ENCODE measurements around the gene ACTL6B. TPM values are rescaled to one million over a fixed set of nuclear protein-coding genes. Genes with fewer than 3 reads are reported as not detected.
A peak's percentile ranks its signal among the peaks of the same experiment; 100 is the strongest.

Gene ACTL6B
- total and polyA plus RNA-seq, 2 of the 13 experiments (the other 11 are each of a cell fraction or from before 2014, with no cell fraction given) = not detected

- FAIRE-seq (no peak), DNase-seq (ENCODE audit: low spot score) (no peak), ATAC-seq (no peak)
- Histone ChIP-seq H3K4me3 (replicated peaks in 1 of 3; ENCODE audit: insufficient read depth in 1 of 3, low read depth in 2 of 3, low read length in 3 of 3) (no peak overlapping the region), H3K4me1 (ENCODE audit: insufficient read depth, low read length) (peaks cover 38% of the 10 kb centered on the region), H3K79me2 (ENCODE audit: insufficient read depth, low read length) (peaks cover 9% of the 10 kb centered on the region), H4K20me1 (ENCODE audit: insufficient read depth, low read length) (peaks cover 8% of the 10 kb centered on the region; the same call in 1 of the 2 replicates), H3K27me3 (ENCODE audit: control insufficient read depth in 1 of 2, insufficient read depth in 2 of 2, low read length in 2 of 2) (peaks cover 0 to 4% of the 10 kb centered on the region in 2 experiments; a peak in 2 of 5 replicates), H3K9ac (ENCODE audit: insufficient read depth, low read depth, low read length) (no peak overlapping the region), H3K4me2 (ENCODE audit: low read depth, low read length) (no peak overlapping the region), H3K27ac (ENCODE audit: extremely low read length, insufficient read depth, low read length) (no peak overlapping the region), H3K9me3 (ENCODE audit: low read length) (no peaks in the 10 kb centered on the region), H2AFZ (ENCODE audit: low read length) (no peak overlapping the region), H3K36me3 (replicated peaks in 1 of 2; ENCODE audit: control insufficient read depth in 1 of 2, insufficient read depth in 2 of 2, low read length in 2 of 2) (peaks cover 14 to 29% of the 10 kb centered on the region in 2 experiments; a peak in 4 of 5 replicates)
- CTCF ChIA-PET (ENCODE audit: low intra/inter-chr PET ratio, low total read pairs) = no interaction called here
- WGBS (ENCODE audit: low lambda C conversion rate) = 93% methylated on average over 19 of the region's 23 CpGs
- POLR2A ChIA-PET = interaction anchor here (1.0 to 1.8 kb wide), 4 partner anchors 28 to 247 kb away, joined by 3 to 6 read pairs (median 3); partner anchors contain the start of genes MEPCE, MOSPD3 and POP7
- in situ Hi-C loops (cut with HindIII; ENCODE audit: extremely low pct_ligation_motif_present, low pct_unique_long_range_greater_than_20kb) = no loop called here
- intact Hi-C loops (cut with micrococcal nuclease; ENCODE audit: unreplicated experiment) = no loop called here
- BruUV-seq (replicated peaks) = no TSS peak
- TF ChIP-seq CHCHD3 (CRISPR knock-in tag; IDR thresholded peaks at IDR 0.05) = no peak
- TF ChIP-seq, protein P1, sequence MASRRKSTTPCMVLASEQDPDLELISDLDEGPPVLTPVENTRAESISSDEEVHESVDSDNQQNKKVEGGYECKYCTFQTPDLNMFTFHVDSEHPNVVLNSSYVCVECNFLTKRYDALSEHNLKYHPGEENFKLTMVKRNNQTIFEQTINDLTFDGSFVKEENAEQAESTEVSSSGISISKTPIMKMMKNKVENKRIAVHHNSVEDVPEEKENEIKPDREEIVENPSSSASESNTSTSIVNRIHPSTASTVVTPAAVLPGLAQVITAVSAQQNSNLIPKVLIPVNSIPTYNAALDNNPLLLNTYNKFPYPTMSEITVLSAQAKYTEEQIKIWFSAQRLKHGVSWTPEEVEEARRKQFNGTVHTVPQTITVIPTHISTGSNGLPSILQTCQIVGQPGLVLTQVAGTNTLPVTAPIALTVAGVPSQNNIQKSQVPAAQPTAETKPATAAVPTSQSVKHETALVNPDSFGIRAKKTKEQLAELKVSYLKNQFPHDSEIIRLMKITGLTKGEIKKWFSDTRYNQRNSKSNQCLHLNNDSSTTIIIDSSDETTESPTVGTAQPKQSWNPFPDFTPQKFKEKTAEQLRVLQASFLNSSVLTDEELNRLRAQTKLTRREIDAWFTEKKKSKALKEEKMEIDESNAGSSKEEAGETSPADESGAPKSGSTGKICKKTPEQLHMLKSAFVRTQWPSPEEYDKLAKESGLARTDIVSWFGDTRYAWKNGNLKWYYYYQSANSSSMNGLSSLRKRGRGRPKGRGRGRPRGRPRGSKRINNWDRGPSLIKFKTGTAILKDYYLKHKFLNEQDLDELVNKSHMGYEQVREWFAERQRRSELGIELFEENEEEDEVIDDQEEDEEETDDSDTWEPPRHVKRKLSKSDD (CRISPR knock-in tag; IDR thresholded peaks at IDR 0.05; ENCODE audit: low read depth) = no peak
- TF ChIP-seq, protein P2, sequence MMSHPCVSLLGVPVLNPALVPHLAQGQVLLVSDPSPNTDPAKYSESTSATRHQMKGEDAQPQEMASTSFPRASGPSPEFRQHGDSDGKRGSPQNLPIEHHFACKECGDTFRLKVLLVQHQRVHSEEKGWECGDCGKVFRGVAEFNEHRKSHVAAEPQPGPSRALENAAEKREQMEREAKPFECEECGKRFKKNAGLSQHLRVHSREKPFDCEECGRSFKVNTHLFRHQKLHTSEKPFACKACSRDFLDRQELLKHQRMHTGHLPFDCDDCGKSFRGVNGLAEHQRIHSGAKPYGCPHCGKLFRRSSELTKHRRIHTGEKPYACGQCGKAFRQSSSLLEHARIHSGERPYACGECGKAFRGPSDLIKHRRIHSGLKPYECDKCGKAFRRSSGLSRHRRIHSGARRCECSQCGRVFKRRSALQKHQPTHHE (CRISPR knock-in tag; IDR thresholded peaks at IDR 0.05; ENCODE audit: borderline replicate concordance) = no peak
- TF ChIP-seq SYNCRIP (IDR thresholded peaks at IDR 0.05; ENCODE audit: insufficient read depth, low read depth, low read length) = no peak
- TF ChIP-seq ZBTB20 (CRISPR knock-in tag; IDR thresholded peaks at IDR 0.05; ENCODE audit: borderline replicate concordance, low read depth) = no peak
- TF ChIP-seq MEF2D (CRISPR knock-in tag; IDR thresholded peaks at IDR 0.05) = no peak
- TF ChIP-seq MTF2 (CRISPR knock-in tag; IDR thresholded peaks at IDR 0.05; ENCODE audit: borderline replicate concordance) = no peak
- TF ChIP-seq DR1 (CRISPR knock-in tag; IDR thresholded peaks at IDR 0.05) = no peak
- no peak for TF ChIP-seq CBX2 (IDR thresholded peaks at IDR 0.05; ENCODE audit: low read depth, low read length)
- TF ChIP-seq CBX2 (CRISPR knock-in tag; IDR thresholded peaks at IDR 0.05; ENCODE audit: low read depth) = no peak
- no peak for TF ChIP-seq ZNF382 (CRISPR knock-in tag; IDR thresholded peaks at IDR 0.05; ENCODE audit: borderline replicate concordance)
- TF ChIP-seq RFX3 (CRISPR knock-in tag; IDR thresholded peaks at IDR 0.05) = no peak
- no peak for TF ChIP-seq ZNF788 (CRISPR knock-in tag; IDR thresholded peaks at IDR 0.05; ENCODE audit: borderline replicate concordance)
- TF ChIP-seq ZBTB33 (CRISPR knock-in tag; IDR thresholded peaks at IDR 0.05) = peak; percentile 26; the same call in 1 of the 2 replicates
- no peak for TF ChIP-seq PBX3 (CRISPR knock-in tag; IDR thresholded peaks at IDR 0.05; ENCODE audit: borderline replicate concordance)
Observed at GRCh38 chr7:100676501-100677306, 20.5 kb upstream of the ACTL6B start.
